CMK (cell line): ENCODE results near the gene MAPK11.

Source experiments
- DNase-seq: peaks from one replicate; pipeline ENCODE4 v3.0.0-alpha.2; 2010; ENCODE audit warnings: low read depth

The MAPK11 gene

GRCh38 chr22:50224071-50224470 lies 46.1 kb downstream of the MAPK11 start:
- no peak for DNase-seq

- no peak for DNase-seq
Measured at GRCh38 chr22:50222508-50222907, 47.7 kb downstream of the MAPK11 start.

- DNase-seq: no peak
Measured at GRCh38 chr22:50221410-50222300, 48.5 kb downstream of the MAPK11 start.

- no peak for DNase-seq
Measured at GRCh38 chr22:50220603-50221409, 49.4 kb downstream of the MAPK11 start.

- DNase-seq: no peak
Measured at GRCh38 chr22:50219800-50220602, 50.2 kb downstream of the MAPK11 start.

- no peak for DNase-seq
Measured at GRCh38 chr22:50218996-50219727, 51.0 kb downstream of the MAPK11 start.

GRCh38 chr22:50218153-50218995 lies 51.8 kb downstream of the MAPK11 start:
- DNase-seq: no peak

- no peak for DNase-seq
Measured at GRCh38 chr22:50217543-50218152, 52.5 kb downstream of the MAPK11 start.

GRCh38 chr22:50216684-50217520 lies 53.3 kb downstream of the MAPK11 start:
- DNase-seq: no peak

GRCh38 chr22:50216055-50216683 lies 54.0 kb downstream of the MAPK11 start:
- no peak for DNase-seq

- no peak for DNase-seq
Measured at GRCh38 chr22:50215297-50216054, 54.7 kb downstream of the MAPK11 start.
